Panc1 (cell line): Measurements from ENCODE around the gene PSMD12. TPM values are rescaled to one million over a fixed set of nuclear protein-coding genes. Genes with fewer than 3 reads are reported as not detected.
A peak's percentile ranks its signal among the peaks of the same experiment; 100 is the strongest.

Experiments
- ATAC-seq: fragments of 200-7000 bp; cut with Tn5 transposase; 2 replicates; pipeline ENCODE4 v1.9.1; 2020; ENCODE audit warnings: mild to moderate bottlenecking, moderate library complexity
- BruUV-seq: library from RNA; stranded (reverse); fragments of 400-500 nt; replicated peaks from 2 replicates; lab custom pipeline; 2021; lab: Mats Ljungman, UMichigan
- CTCF ChIA-PET: fragments of 300-600 bp; sonication (Branson Sonifier 250); formaldehyde crosslinking; loops from one replicate; lab custom pipeline; 2022; ENCODE audit warnings: antibody characterized with exemption; lab: Charles Lee
- POLR2A ChIA-PET: fragments of 300-600 bp; sonication (Branson Sonifier 250); formaldehyde crosslinking; loops from one replicate; lab custom pipeline; 2022; ENCODE audit warnings: antibody characterized with exemption; lab: Charles Lee
- DNase-seq: peaks from one replicate; pipeline ENCODE4 v3.0.0-alpha.2; 2010; ENCODE audit warnings: low read depth, low spot score
- H3K27ac ChIP-seq: 2 replicates; pipeline ENCODE4 v1.5.1; 2011; ENCODE audit warnings: mild to moderate bottlenecking, low read length, inconsistent platforms
- H3K27me3 ChIP-seq: fragments of 200-500 bp; sonication (Bioruptor generic); 2 replicates; pipeline ENCODE4 v1.6.0; 2014; ENCODE audit warnings: low read length, inconsistent platforms; ENCODE audit not compliant: control insufficient read depth, insufficient read depth
- H3K36me3 ChIP-seq: fragments of 200-500 bp; sonication (Bioruptor generic); 2 replicates; pipeline ENCODE4 v1.5.1; 2014; ENCODE audit warnings: inconsistent platforms, mild to moderate bottlenecking, low read length, moderate library complexity; ENCODE audit not compliant: control insufficient read depth, insufficient read depth
- H3K4me1 ChIP-seq: 2 replicates; pipeline ENCODE4 v1.5.1; 2011; ENCODE audit warnings: inconsistent platforms, mild to moderate bottlenecking, low read length, moderate library complexity; ENCODE audit not compliant: control insufficient read depth, insufficient read depth
- H3K4me3 ChIP-seq, 2 experiments: 2 replicates each; pipeline ENCODE4 v1.5.1; 2011 to 2012; ENCODE audit warnings: low read depth in 2 of 2, low read length in 2 of 2, mild to moderate bottlenecking in 2 of 2, inconsistent platforms in 1 of 2, moderate library complexity in 1 of 2
- H3K9me3 ChIP-seq: fragments of 200-500 bp; sonication (Bioruptor generic); 2 replicates; pipeline ENCODE4 v1.5.1; 2014; ENCODE audit warnings: low read depth, mild to moderate bottlenecking, inconsistent platforms, low read length, moderate library complexity; ENCODE audit not compliant: control insufficient read depth, insufficient read depth
- CTCF ChIP-seq: fragments of 450-650 bp; IDR thresholded peaks from 2 replicates; pipeline ENCODE4 v1.5.1; 2017; ENCODE audit warnings: mild to moderate bottlenecking
- POLR2AphosphoS5 ChIP-seq: IDR thresholded peaks from 2 replicates; pipeline ENCODE4 v1.6.1; 2012; ENCODE audit warnings: mild to moderate bottlenecking, low read depth, low read length, moderate library complexity
- REST ChIP-seq, 2 experiments: IDR thresholded peaks; 2 replicates each; pipeline ENCODE4 v1.6.1; 2011 to 2012; ENCODE audit warnings: low read depth in 2 of 2, control low read depth in 1 of 2, low read length in 1 of 2, mild to moderate bottlenecking in 1 of 2, moderate library complexity in 1 of 2; ENCODE audit not compliant: insufficient read depth in 1 of 2
- SIN3A ChIP-seq: IDR thresholded peaks from 2 replicates; pipeline ENCODE4 v1.6.1; 2012; ENCODE audit warnings: low read depth, mild to moderate bottlenecking, low read length, moderate library complexity, borderline replicate concordance; ENCODE audit not compliant: insufficient read depth
- TCF7L2 ChIP-seq: IDR thresholded peaks from 2 replicates; pipeline ENCODE4 v1.6.1; 2011; ENCODE audit warnings: mild to moderate bottlenecking, low read depth, low read length, inconsistent platforms
- in situ Hi-C: cut with HindIII; loops from 2 replicates; pipeline ENCODE4 v1.10.0; 2016; ENCODE audit warnings: low sequenced_read_pairs, low pct_unique_long_range_greater_than_20kb
- intact Hi-C: fragments of 100-400 bp; cut with micrococcal nuclease; formaldehyde crosslinking; loops from one replicate; pipeline ENCODE4 v1.10.0; 2022; ENCODE audit not compliant: unreplicated experiment
- total RNA-seq: library from RNA; stranded (reverse); gene quantifications from one replicate; pipeline ENCODE4 v1.2.1, GENCODE V29; 2021; ENCODE audit not compliant: unreplicated experiment

Gene PSMD12
- total RNA-seq, 1 experiment from 2014 or later = 50.2 TPM

- in situ Hi-C loops = no loop called here
- ATAC-seq (peak; percentile 14; the same call in 1 of the 2 replicates), DNase-seq (no peak)
- H3K4me1 ChIP-seq = peaks cover 12% of the 10 kb centered on the region
- H3K27me3 ChIP-seq = no peaks in the 10 kb centered on the region
- ChIA-PET CTCF (no interaction called here), POLR2A (no interaction called here)
- no peaks in the 10 kb centered on the region for H3K9me3 ChIP-seq
- peak overlapping the region; percentile 94 for H3K27ac ChIP-seq
- TF ChIP-seq TCF7L2 (no peak), CTCF (no peak), SIN3A (no peak), REST (IDR thresholded peaks at IDR 0.05; ENCODE audit: insufficient read depth in 1 of 2, low read depth in 2 of 2, low read length in 1 of 2) (no peak), POLR2AphosphoS5 (no peak)
- peaks cover 10% of the 10 kb centered on the region for H3K36me3 ChIP-seq
- no TSS peak for BruUV-seq
- intact Hi-C loops = no loop called here
- H3K4me3 ChIP-seq = peak overlapping the region; percentile 86 to 94
Measured at GRCh38 chr17:67365738-67366192, 612 bp downstream of the PSMD12 start.

- Histone ChIP-seq H3K27me3 (no peaks in the 10 kb centered on the region), H3K27ac (peak overlapping the region; percentile 94), H3K4me3 (peak overlapping the region; percentile 86 to 94), H3K9me3 (no peaks in the 10 kb centered on the region), H3K4me1 (peaks cover 12% of the 10 kb centered on the region), H3K36me3 (peaks cover 10% of the 10 kb centered on the region)
- POLR2A ChIA-PET = no interaction called here
- TSS peak; percentile 84 for BruUV-seq
- TF ChIP-seq SIN3A = no peak
- TF ChIP-seq REST (IDR thresholded peaks at IDR 0.05; ENCODE audit: insufficient read depth in 1 of 2, low read depth in 2 of 2, low read length in 1 of 2) = no peak
- TF ChIP-seq POLR2AphosphoS5 = no peak
- TF ChIP-seq CTCF = no peak
- no peak for TF ChIP-seq TCF7L2
- DNase-seq (no peak), ATAC-seq (no peak)
- intact Hi-C loops (no loop called here), in situ Hi-C loops (no loop called here)
- CTCF ChIA-PET = interaction anchor here (0.6 kb wide), 1 partner anchor 8 kb away, joined by 4 read pairs; no protein-coding TSS in a partner anchor
Measured at GRCh38 chr17:67364847-67365737, 1.3 kb downstream of the PSMD12 start.
